Stimulated activated CD4-positive, alpha-beta T cell treated with anti-CD3 and anti-CD28 coated beads, Interleukin-2, amount 100 ng/mL, for 24 hours (primary cell): ENCODE results near the gene NKAIN2.
"Not testable (repeated sequence)": the region's sequence is repeated elsewhere in the genome, so short reads cannot be mapped to it uniquely, and the experiment has no call there.

Experiments
- DNase-seq, 2 donors: peaks; one replicate each; pipeline ENCODE4 v3.0.0-alpha.2; 2020

The NKAIN2 gene

DNA sequence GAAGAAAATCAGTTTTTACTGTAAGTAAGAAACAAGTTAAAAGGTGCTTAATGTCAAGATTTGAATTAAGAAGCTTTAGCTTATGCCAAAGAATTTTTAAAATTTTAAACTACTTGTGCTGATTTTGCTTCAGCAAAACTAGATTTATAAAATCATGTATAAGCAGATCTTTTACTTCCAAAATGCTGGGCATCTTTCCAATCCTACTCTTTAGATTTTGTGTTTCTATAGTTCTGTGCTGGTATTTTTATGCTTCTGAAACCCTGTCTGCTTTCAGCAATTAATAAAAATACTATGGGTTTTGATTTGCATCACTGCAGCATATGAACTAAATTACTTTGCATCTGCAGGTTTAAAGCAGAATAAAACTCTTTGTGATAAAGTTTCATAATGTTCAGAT is 920.0 kb downstream of the NKAIN2 start:
- DNase-seq: no peak

DNA sequence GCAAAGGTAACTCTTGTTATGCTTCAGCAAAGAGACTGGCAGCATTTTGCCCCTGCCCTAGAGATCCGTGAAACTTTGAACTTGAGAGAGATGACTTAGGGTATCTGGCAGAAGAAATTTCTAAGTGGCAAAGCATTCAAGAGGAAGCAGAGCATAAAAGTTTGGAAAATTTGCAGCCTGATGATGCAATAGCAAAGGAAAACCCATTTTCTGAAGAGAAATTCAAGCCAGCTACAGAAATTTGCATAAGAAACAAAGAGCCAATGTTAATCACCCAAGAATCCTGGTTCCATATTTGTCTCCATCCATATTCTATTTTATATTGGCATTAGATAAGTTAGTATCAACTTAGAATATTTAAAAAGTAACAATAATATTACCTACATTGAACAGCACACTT is 934.1 kb downstream of the NKAIN2 start:
- DNase-seq: not testable (repeated sequence)

DNA sequence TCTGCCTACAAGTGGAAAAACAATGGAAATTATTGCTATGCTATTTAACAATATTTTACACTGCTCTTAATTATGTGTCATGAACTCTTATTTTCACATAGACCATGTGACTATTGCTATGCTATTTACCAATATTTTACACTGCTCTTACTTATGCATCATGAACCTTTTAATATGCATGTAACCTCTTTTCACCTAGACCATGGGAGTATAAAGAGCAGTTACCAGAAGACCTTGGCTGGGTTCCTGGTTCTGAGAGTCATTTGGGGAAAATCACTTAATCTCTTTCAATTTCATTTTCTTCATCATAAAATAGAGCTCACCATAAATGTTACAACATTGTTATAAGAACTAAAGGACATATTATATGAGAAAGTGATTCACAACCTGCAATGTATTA is 934.8 kb downstream of the NKAIN2 start:
- no peak for DNase-seq

DNA sequence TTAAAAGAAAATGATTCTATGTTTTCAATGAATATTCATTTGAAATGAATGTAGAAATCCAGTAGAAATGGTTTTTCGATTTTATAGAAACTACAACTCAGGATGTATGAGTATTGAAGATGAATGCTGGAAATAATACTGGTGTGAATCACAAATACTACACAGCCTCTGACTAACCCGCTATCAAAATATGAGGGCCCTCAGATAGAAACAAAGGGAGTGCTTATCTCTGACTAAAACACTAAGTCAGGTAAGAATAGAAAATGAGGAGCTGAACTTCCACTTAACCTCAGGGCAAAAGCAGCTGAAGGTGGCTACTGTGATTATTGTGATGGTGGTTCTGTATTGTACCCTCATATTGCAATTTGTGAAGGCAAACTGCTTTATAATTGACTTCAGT is 937.7 kb downstream of the NKAIN2 start:
- DNase-seq: no peak

DNA sequence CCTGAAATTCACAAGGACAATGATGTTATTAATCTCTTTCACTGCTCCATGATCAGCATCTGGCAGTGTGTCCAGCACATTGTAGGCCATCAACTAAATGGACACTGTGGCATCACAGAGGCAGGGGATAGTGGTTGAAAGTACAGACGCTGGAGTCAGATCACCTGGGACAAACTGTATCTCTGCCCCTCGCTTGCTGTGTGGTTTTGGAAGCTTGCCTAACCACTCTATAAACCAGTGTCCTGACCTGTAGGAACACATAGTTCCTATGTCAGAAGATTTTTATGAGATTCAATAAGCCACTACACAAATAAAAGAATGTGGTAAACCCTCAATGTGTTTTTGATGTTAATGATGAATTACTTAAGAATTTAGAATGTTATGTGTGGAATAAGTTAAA is 939.3 kb downstream of the NKAIN2 start:
- no peak for DNase-seq

DNA sequence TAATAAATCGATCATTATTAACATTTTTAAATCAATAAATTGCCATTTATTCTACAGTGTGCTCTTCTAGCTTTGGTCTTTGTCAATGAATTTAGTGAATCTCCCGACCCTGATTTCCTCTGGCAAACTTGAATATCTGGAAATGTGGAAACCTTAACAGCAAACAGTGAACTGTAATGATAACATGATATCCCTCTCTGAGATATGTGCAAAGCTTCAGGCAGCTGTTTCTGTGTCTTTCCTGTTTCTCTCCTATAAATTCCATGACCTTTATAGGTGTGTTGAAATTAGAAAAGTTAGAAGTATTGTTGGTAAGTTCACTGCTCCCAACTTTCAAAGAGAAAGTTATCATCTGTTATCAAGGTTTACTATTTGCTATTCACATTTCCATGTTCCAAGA is 939.8 kb downstream of the NKAIN2 start:
- no peak for DNase-seq

DNA sequence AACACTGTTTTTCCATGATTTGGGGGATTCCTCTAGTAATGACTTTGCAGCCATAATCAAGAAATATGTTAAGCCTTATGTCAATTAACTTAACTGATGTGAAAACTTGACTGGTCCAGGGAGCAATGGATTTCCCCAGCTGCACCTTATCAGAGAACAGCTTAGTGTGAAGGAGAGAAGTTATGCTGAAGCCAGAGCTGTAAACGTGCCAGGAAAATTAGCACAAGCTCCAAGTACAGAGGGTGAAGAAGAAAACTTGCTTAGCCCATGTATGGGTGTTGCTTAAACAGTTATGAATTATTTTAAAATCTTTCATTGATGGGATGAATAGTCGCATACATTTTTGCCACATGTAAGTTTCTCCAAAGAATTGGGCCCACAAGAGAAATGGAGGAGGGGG is 943.7 kb downstream of the NKAIN2 start:
- DNase-seq: no peak

DNA sequence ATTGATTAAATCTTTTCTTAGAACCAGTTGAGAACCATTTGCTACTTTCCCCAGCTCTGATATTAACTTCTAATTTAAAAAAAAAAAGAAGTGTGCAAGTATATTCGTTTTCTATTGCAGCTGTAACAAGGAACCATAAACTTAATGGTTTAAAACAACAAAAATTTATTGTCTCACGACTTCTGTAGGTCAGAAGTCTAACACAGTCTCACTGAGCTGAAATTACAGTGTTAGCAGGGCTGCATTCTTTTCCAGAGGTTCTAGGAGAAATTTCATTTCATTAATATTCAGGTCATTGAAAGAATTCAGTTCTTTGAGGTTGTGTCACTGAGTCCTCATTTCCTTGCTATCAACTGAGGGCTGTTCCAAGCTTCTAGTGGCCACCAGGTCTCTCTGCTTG is 945.1 kb downstream of the NKAIN2 start:
- no peak for DNase-seq

DNA sequence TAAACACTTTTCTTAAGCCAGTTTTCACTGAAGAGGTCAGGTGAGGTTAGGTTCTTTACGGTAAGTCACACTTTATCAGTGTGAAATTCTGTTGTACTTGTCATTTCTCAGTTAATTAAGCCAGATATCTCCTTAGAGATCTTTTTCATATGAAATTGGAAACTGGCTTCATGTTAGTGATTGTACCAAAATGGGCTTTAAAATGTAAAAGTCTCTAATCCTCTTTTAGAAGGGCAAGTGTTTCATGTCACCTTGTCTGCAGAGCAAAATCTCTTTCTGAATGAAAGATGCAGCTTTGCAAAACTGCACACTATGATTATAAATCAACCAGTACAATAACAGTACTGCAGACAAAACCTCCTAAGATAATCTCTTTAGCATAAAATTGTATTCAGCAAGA is 949.3 kb downstream of the NKAIN2 start:
- no peak for DNase-seq

DNA sequence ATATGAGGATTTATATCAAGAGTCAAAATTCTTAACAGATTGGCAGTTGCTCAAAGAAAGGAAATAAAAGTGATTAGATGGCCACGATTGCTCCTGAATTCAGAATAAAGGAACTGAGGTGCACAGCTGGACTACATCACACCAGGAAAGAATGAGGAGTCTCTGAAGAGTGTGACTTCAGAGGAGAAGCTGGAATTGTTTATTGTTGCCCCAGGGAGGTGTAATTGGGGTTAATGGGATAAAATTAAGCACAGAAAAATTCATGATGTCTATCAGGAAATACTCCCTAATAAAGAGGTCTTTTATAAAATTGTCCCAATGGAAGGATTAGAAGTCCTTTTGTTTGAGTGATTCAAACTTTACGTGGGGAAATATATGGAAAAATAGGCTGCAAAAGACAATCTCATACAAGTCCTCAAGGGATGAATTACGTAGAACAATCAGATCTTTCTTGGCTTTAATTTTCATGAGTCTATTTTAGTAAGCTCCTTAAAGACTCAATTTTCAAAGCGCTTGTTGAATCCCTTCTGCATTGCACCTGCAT is 950.0 kb downstream of the NKAIN2 start:
- no peak for DNase-seq

DNA sequence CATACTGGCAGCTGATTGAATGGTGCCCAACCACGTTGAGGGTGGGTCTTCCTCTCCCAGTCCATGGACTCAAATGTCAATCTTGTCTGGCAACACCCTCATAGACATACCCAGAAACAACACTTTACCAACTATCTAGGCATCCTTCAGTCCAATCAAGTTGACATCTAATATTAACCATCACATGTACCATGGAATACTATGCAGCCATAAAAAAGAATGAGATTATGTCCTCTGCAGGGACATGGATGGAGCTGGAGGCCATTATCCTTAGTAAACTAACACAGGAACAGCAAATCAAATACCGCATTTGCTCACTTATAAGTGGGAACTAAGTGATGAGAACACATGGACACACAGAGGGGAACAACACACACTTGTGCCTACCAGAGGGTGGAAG is 951.7 kb downstream of the NKAIN2 start:
- no peak for DNase-seq

DNA sequence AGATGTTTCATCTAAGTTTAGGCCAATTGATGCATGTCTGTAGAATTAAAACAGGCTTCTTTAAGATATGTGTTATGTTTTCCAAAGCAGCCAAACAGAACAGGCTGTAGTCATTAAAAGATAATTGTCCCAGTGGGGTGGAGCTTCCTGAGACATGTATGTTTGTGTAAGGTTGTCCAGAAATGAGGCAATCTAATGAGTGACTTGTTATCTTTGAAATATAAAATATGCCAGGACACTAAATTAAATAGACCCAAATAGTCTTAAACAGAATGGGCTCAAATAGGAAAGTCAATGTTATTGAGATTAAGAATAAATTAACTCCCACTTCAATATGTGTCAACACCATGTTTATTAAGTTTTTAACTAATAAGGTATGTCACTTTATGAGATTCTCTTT is 953.9 kb downstream of the NKAIN2 start:
- DNase-seq: no peak

DNA sequence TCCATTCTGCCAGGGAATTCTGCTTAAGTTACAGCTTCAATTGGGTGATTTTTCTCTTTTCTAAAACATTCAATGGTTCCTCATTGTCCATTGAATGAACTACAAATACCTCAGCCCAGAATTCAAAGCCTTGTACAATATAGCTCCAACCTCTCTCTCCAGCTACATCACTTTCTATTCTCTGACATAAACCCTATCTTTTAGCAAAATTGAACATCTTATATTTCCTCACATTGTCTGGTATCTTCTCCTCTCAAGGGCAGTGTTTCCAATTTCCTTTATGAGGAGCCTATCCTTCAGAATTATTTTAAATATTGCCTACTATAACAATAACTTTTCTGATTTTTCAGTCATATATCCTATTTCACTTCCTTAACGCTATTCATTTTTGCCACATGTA is 955.0 kb downstream of the NKAIN2 start:
- DNase-seq: no peak

DNA sequence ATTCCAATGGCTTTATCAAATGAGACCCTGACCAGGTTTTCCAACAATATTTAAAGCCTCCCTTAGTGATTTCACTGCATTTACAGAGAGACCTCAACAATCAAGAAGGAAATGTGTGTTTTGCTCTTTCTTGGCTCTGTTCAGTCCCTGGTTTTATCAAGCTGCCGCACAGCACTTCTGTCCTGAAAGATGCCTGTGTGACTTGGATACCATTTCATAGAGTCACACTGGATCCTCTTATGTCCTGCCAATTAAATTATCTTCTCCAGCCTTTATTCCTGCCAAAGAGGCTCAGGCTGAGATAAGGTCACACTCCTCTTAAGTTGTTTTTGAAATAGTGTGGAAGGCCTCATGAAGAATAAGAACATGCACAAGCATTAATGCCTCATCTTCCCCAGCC is 961.6 kb downstream of the NKAIN2 start:
- no peak for DNase-seq

DNA sequence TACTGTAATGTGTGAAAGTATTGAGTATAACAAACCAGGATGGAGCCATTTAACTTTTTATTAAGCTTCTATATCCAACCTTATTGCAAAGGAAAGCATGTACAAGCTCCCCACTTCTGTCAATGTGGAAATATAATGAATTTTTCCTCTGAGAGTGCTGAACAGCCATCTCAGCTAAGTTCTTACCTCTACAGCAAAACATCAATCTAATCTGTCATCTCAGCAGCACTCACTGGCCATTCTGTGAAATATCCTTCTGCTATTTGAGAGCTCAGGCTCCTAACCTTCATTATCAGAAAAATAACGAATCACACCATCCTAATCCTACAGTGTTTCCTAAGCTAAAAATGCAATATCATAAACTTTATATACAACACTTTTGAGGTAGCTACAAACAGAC is 964.6 kb downstream of the NKAIN2 start:
- DNase-seq: no peak

DNA sequence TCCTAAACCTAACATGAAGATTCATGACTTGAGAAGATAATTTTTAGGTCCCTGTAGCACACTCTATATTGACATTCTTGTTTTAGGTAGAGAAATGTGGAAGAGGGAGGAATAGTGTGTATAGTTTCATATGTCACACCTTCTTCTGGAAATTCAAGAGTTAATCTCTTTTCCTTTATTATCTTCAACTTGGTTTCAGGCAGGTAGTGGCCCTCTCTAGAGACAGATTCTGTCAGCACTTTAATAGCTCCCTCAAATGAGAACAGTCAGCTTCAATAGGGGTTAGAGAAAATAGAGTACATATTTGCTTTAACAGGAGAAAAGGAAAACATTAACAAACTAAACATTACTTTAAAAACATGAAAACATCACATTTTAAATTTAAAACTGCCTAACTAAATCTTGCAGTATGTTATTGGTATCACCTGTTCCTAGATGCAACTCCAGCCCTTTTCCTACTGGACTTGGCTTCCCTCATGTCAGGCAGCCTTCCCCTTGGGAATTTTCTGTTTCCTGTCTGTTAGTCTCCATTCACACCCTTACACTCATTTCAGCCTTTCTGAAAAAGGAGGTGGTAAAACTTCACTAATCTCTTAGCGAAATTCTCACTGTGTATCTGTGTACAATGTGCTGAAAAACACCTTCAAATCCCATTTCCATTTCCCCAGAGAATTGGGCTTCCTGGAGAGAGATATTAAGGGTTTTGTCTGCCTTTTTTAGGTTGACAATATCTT is 966.3 kb downstream of the NKAIN2 start:
- DNase-seq: no peak

DNA sequence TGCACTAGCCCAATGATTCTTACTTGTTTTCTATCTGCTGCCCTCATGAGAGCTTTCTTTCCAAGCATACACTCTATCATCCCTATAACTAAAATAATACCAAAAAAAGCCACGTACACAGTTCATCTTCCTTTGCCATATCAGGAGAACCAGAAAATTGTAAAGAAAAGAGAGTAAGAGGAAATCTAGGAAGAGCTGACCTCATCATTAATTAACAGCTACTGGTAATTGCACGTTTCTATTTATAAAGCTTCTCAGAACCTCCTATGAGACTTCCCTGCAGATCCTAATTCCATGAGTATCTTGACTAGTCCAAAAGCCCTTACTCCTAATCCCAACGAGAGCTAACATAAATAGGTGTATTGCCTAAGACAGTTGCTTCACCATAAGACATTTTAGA is 967.1 kb downstream of the NKAIN2 start:
- no peak for DNase-seq

DNA sequence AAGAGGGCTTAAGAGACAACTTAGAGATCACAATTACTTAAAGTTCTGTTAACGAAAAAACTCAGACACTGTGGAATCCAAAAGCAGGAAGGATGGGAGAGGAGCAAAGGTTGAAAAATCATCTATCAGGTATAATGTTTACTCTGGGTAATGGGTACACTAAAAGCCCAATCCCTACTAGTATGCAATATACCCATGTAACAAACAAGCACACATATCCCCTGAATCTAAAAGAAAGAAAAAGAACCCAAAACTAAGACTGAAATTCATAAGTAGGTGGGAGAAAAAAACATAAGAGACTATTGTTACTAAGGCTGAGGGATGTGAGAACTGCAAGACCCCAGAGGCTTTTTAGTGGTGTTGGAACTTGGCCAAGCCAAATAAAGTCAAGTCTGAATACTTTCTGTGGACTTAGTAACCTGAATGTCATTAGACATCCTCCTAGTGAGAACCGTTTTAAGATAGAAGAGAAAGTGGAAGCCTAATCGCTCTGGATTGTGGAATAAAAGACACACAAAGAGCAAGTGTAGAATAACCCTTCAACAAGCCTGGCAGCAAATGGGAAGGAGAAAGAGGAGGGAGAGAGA is 969.2 kb downstream of the NKAIN2 start:
- DNase-seq: no peak

DNA sequence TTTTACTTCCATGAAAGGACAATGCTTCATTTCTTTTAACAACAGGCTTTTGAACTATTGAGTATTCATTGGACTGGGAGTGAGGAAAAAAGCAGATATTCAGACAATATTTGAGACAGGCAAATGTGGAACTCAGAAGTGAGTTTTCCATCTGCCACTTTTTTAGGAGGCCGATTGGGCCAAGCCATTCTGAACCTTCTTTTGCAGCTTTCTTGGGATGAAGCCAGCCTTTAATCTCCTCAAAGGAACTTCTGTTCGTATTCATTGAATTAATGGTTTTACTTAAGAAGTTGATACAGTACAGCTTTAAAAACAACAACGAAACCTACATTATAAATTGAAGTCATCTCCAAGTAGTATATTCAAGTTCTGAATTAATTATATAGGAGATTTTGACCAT is 971.5 kb downstream of the NKAIN2 start:
- DNase-seq: no peak

DNA sequence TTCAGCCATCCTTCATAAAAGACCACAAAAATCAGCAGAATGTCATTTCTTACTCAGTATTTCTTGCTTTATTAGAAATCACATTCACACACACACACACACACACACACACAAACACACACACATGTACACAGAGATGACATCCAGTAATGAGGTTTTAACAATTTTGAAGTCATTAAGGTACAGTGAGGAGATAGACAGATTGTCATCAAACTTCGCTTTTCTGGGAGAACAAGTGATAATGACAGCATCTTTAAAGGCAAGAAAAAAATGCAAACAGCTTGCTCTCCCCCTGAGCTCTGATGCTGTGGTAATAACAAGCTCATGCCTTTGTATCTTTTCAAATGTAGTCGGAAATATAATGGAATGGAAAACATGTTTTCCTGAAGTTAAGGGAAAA is 974.2 kb downstream of the NKAIN2 start:
- no peak for DNase-seq

DNA sequence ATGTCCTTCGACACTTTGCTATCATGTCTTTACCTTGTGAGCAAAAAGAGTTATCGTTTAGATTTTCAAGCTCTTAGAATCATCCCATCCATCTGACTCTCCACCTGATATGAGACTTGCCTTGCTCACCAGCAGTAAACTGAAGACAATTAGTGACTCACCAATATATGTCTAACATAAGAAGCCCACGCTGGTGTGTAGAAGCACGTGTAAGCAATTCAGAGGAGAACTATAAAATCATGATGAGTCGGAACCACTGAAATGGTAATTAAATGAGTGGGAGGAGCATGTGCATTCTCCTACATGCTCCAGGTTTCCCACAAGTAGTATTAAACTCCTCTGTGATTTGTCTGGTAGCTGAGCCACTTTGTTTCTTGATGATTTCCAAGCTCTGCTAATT is 977.0 kb downstream of the NKAIN2 start:
- no peak for DNase-seq

DNA sequence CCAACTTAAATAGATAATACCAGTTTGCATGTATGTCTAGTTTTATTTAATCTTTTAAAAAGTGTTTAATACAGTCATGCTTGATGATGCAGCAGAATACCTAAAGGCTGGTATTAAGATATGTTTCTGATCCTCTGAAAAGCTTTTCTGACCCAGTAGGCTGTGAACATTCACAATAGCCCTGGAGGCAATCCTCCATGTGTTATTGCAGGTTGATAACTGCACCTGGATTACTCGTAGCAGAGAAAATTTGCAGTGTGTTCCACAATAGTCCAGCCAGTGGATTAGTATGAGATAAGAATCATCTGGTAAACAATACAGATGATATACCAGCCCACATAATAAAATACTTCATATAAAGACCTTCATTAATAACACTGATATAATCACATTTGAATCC is 979.7 kb downstream of the NKAIN2 start:
- DNase-seq: no peak

DNA sequence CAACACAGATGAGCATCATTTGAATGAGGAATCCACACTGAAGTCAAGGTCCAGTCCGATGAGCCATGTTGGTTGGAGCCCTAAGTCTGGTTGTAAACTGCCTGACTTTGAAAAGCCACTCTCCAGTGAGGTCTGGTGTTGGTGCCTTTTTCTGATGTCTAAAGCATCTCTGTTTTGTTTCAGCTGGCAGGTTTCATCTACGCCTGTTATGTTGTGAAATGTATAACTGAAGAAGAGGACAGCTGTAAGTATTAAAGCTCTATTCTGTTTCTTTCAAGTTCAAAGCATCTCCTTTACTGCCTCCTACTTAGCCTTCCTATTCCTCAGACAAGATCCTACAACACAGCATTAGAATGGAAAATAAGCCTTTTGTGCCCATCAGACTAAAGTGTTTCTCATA is 987.5 kb downstream of the NKAIN2 start:
- DNase-seq: no peak

DNA sequence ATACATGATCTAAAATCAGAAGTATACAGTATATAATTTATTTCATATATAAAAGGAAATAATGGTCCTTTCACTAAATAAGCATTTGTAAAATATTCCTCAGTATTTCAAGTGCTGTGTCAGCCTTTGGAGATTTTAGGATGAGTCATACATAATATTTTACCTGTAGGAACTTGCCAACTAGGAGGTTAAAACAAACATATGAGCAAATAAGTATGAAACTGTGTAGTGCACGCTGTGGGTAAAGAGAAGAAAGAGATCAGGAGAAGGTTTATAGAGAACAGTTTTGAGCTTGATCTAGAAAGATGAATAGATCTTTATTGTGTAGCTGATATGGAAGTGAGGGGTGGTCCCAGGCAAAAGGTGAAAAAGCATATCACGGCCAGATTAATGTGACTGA is 988.7 kb downstream of the NKAIN2 start:
- DNase-seq: no peak

DNA sequence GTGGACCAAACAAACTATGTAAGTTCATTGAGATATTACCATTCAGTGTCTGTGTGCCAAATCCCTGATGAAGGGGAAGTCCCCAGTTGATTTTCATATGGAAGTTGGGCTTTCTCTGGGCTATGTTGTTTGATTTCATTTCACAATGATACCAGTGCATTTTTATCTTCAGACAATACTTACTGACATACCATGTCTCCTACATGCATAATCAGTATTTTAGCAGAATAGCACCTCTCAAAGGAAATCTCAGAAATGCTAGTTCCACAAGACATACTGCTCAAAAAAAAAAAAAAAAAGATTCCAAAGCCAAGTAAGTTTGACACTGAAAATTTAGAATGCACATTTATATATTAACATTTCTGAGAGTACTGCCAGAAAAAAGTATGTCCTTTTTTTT is 989.7 kb downstream of the NKAIN2 start:
- no peak for DNase-seq
